Keratinocyte (primary cell): ENCODE results near the gene SIGLEC6. TPM values are rescaled to one million over a fixed set of nuclear protein-coding genes. Genes with fewer than 3 reads are reported as not detected.

Experiments
- DNase-seq: peaks from one replicate; pipeline ENCODE4 v3.0.0-alpha.2; 2011; ENCODE audit warnings: low read depth, missing footprints, low spot score
- FAIRE-seq: peaks from 2 replicates; lab custom pipeline; 2011; peaks lifted over from hg19 to GRCh38; lab: Jason Lieb, UNC
- H2AFZ ChIP-seq: 2 replicates; pipeline ENCODE4 v1.6.0; 2012; ENCODE audit warnings: low read length, control low read depth, inconsistent platforms; ENCODE audit not compliant: control insufficient read depth
- H3K27ac ChIP-seq: 2 replicates; pipeline ENCODE4 v1.5.1; 2011; ENCODE audit warnings: low read length; ENCODE audit not compliant: control insufficient read depth, insufficient read depth
- H3K27me3 ChIP-seq: 3 replicates; pipeline ENCODE4 v1.6.0; 2011; ENCODE audit warnings: low read length; ENCODE audit not compliant: control insufficient read depth, insufficient read depth; ENCODE audit errors: extremely low read depth
- H3K36me3 ChIP-seq, 2 experiments: 2 replicates in 1 of 2; 3 replicates in 1 of 2; pipeline ENCODE4 v1.5.1; 2011; ENCODE audit warnings: low read length in 2 of 2, mild to moderate bottlenecking in 1 of 2; ENCODE audit not compliant: control insufficient read depth in 2 of 2, insufficient read depth in 2 of 2; ENCODE audit errors: extremely low read depth in 1 of 2
- H3K4me1 ChIP-seq: 3 replicates; pipeline ENCODE4 v1.5.1; 2011; ENCODE audit warnings: low read length; ENCODE audit not compliant: control insufficient read depth, insufficient read depth; ENCODE audit errors: extremely low read depth
- H3K4me2 ChIP-seq: 3 replicates; pipeline ENCODE4 v1.6.0; 2011; ENCODE audit warnings: low read depth, low read length; ENCODE audit not compliant: control insufficient read depth, insufficient read depth; ENCODE audit errors: extremely low read depth
- H3K4me3 ChIP-seq, 3 experiments: fragments of 200-600 bp in 1 of 3; sonication (generic) in 1 of 3; 2 replicates in 2 of 3; 3 replicates in 1 of 3; pipeline ENCODE4 v1.5.1; 2011 to 2016; ENCODE audit warnings: low read length in 3 of 3, mild to moderate bottlenecking in 3 of 3, control low read depth in 2 of 3, inconsistent platforms in 1 of 3, low read depth in 1 of 3, mixed read lengths in 1 of 3, mixed run types in 1 of 3, moderate library complexity in 1 of 3; ENCODE audit not compliant: control insufficient read depth in 2 of 3, insufficient read depth in 2 of 3; ENCODE audit errors: extremely low read depth in 1 of 3
- H3K79me2 ChIP-seq: 2 replicates; pipeline ENCODE4 v1.6.0; 2012; ENCODE audit warnings: low read length; ENCODE audit not compliant: control insufficient read depth, insufficient read depth
- H3K9ac ChIP-seq: 3 replicates; pipeline ENCODE4 v1.6.0; 2011; ENCODE audit warnings: low read length; ENCODE audit not compliant: control insufficient read depth, insufficient read depth; ENCODE audit errors: extremely low read depth
- H3K9me1 ChIP-seq: 3 replicates; pipeline ENCODE4 v1.6.0; 2011; ENCODE audit warnings: low read length; ENCODE audit not compliant: control insufficient read depth, insufficient read depth; ENCODE audit errors: extremely low read depth
- H3K9me3 ChIP-seq: 2 replicates; pipeline ENCODE4 v1.5.1; 2012; ENCODE audit warnings: low read depth, low read length; ENCODE audit not compliant: control insufficient read depth
- H4K20me1 ChIP-seq: 3 replicates; pipeline ENCODE4 v1.6.0; 2011; ENCODE audit warnings: low read length; ENCODE audit not compliant: control insufficient read depth, insufficient read depth; ENCODE audit errors: extremely low read depth
- CTCF ChIP-seq, 3 experiments: IDR thresholded peaks in 1 of 3; conservative IDR thresholded peaks in 1 of 3; optimal IDR thresholded peaks in 1 of 3; 2 replicates in 2 of 3; 3 replicates in 1 of 3; pipeline versions ENCODE3 to v1.5.1; 2011; ENCODE audit warnings: low read length in 3 of 3, mild to moderate bottlenecking in 3 of 3, moderate library complexity in 2 of 3, control low read depth in 1 of 3, inconsistent platforms in 1 of 3; ENCODE audit not compliant: insufficient read depth in 2 of 3; ENCODE audit errors: extremely low read depth in 1 of 3
- EZH2 ChIP-seq: IDR thresholded peaks from one replicate; pipeline ENCODE4 v1.6.1; 2012; ENCODE audit warnings: inconsistent platforms, mild to moderate bottlenecking, low read length, moderate library complexity
- dilution Hi-C: fragments of 300-500 bp; cut with MboI; formaldehyde crosslinking; loops from one replicate; pipeline ENCODE4 v1.7.0; 2020; ENCODE audit warnings: low sequenced_read_pairs; ENCODE audit not compliant: extremely low pct_ligation_motif_present
- polyA plus RNA-seq, 5 experiments: library from polyadenylated mRNA; depleted of rRNA in 3 of 5; stranded (reverse) in 3 of 5; stranded (forward) in 1 of 5; unstranded in 1 of 5; fragments of >200 nt; gene quantifications; 1 replicate in 1 of 5; 2 replicates in 3 of 5; 3 replicates in 1 of 5; pipeline versions ENCODE4 v1.2.1 to v1.2.3, GENCODE V29; 2011 to 2012; ENCODE audit warnings: missing spikeins in 2 of 5, low read depth in 1 of 5, low replicate concordance in 1 of 5

The SIGLEC6 gene
- polyA plus RNA-seq, 1 donor (not counting 4 experiments of a cell fraction or from before 2014, with no cell fraction given), result not detected

GRCh38 chr19:51546107-51546649 is 14.7 kb upstream of the SIGLEC6 start:
- Histone ChIP-seq H3K9me1 (no peaks in the 10 kb centered on the region), H3K4me2 (no peak overlapping the region), H3K27me3 (no peaks in the 10 kb centered on the region), H2AFZ (no peak overlapping the region), H4K20me1 (no peaks in the 10 kb centered on the region), H3K27ac (no peak overlapping the region), H3K9me3 (no peaks in the 10 kb centered on the region), H3K4me1 (no peaks in the 10 kb centered on the region), H3K9ac (no peak overlapping the region), H3K36me3 (no peaks in the 10 kb centered on the region), H3K4me3 (no peak overlapping the region), H3K79me2 (no peaks in the 10 kb centered on the region)
- TF ChIP-seq CTCF (optimal IDR thresholded peaks at IDR 0.05 in 1 of 3, IDR thresholded peaks at IDR 0.05 in 1 of 3, conservative IDR thresholded peaks at IDR 0.05 in 1 of 3; ENCODE audit: extremely low read depth in 1 of 3, insufficient read depth in 2 of 3, low read length in 3 of 3) (no peak), EZH2 (no peak)
- dilution Hi-C loops, result no loop called here
- DNase-seq (no peak), FAIRE-seq (no peak)

GRCh38 chr19:51544038-51544437 is 12.6 kb upstream of the SIGLEC6 start:
- Histone ChIP-seq H3K27ac (no peak overlapping the region), H3K9me3 (no peaks in the 10 kb centered on the region), H3K9me1 (no peaks in the 10 kb centered on the region), H4K20me1 (no peaks in the 10 kb centered on the region), H3K36me3 (no peaks in the 10 kb centered on the region), H3K4me1 (no peaks in the 10 kb centered on the region), H3K27me3 (no peaks in the 10 kb centered on the region), H3K4me3 (no peak overlapping the region), H3K79me2 (no peaks in the 10 kb centered on the region), H3K9ac (no peak overlapping the region), H2AFZ (no peak overlapping the region), H3K4me2 (no peak overlapping the region)
- DNase-seq (no peak), FAIRE-seq (no peak)
- TF ChIP-seq EZH2 (no peak), CTCF (optimal IDR thresholded peaks at IDR 0.05 in 1 of 3, IDR thresholded peaks at IDR 0.05 in 1 of 3, conservative IDR thresholded peaks at IDR 0.05 in 1 of 3; ENCODE audit: extremely low read depth in 1 of 3, insufficient read depth in 2 of 3, low read length in 3 of 3) (no peak)
- dilution Hi-C loops, result no loop called here
